ENCODE data around the gene CCDC85B. TPM values are rescaled to one million over a fixed set of nuclear protein-coding genes. Genes with fewer than 3 reads are reported as not detected.

The CCDC85B gene
- total and polyA plus RNA-seq, 2 of the 13 experiments (the other 11 are each of a cell fraction or from before 2014, with no cell fraction given), result 8.2 to 19.5 TPM

DNA sequence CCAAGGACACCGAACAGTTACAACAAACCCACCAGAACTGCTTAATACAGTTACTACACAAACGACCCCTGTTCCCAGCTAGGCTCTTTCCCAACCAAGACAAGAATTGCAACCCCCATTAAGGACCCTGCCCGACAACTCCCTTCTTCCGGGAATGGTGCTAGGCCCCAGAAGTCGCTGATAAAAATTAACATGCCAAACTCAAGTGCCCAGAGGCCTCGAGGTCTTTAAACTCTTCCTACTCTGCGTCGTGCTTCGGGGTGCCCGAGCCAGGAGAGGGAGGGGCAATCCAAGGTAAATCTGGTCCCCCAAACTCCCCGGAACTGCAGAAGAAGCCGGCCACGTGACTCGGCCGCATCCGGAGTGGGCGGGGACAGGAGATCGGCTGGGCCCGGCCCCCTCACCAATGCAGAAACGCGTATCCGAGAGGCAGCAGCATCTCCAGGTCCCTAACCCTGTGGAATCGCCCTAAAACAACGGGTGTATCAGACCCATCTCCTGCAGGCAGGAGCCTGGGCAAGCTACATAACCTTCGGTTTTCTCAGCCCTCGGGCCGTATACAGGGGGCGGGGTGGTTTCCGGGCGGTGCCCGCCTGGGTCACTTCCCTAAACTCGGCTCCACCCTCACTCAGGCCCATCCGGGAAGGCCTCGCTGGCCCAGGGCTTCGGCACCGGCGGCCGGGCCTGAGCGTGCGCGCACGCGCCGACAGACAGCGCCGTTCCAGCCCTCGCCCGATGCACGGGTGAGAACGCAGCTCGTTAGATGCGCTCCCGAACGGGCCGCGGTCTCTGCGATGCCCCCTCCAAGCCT lies 33.6 kb upstream of the CCDC85B start (continued):
- TF ChIP-seq, protein P1, sequence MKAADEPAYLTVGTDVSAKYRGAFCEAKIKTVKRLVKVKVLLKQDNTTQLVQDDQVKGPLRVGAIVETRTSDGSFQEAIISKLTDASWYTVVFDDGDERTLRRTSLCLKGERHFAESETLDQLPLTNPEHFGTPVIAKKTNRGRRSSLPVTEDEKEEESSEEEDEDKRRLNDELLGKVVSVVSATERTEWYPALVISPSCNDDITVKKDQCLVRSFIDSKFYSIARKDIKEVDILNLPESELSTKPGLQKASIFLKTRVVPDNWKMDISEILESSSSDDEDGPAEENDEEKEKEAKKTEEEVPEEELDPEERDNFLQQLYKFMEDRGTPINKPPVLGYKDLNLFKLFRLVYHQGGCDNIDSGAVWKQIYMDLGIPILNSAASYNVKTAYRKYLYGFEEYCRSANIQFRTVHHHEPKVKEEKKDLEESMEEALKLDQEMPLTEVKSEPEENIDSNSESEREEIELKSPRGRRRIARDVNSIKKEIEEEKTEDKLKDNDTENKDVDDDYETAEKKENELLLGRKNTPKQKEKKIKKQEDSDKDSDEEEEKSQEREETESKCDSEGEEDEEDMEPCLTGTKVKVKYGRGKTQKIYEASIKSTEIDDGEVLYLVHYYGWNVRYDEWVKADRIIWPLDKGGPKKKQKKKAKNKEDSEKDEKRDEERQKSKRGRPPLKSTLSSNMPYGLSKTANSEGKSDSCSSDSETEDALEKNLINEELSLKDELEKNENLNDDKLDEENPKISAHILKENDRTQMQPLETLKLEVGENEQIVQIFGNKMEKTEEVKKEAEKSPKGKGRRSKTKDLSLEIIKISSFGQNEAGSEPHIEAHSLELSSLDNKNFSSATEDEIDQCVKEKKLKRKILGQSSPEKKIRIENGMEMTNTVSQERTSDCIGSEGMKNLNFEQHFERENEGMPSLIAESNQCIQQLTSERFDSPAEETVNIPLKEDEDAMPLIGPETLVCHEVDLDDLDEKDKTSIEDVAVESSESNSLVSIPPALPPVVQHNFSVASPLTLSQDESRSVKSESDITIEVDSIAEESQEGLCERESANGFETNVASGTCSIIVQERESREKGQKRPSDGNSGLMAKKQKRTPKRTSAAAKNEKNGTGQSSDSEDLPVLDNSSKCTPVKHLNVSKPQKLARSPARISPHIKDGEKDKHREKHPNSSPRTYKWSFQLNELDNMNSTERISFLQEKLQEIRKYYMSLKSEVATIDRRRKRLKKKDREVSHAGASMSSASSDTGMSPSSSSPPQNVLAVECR (CRISPR knock-in tag; IDR thresholded peaks at IDR 0.05; ENCODE audit: borderline replicate concordance), result peak; percentile 70; the same call in 1 of the 2 replicates
- TF ChIP-seq JARID2 (CRISPR knock-in tag; IDR thresholded peaks at IDR 0.05; ENCODE audit: insufficient replicate concordance) (peak; percentile 66), ZBTB39 (CRISPR knock-in tag; IDR thresholded peaks at IDR 0.05) (no peak), SRF (IDR thresholded peaks at IDR 0.05; ENCODE audit: low read depth, low read length) (no peak), LRRFIP1 (CRISPR knock-in tag; conservative IDR thresholded peaks at IDR 0.05) (no peak), ZNF75D (CRISPR knock-in tag; IDR thresholded peaks at IDR 0.05; ENCODE audit: borderline replicate concordance) (no peak), FOXA3 (CRISPR knock-in tag; IDR thresholded peaks at IDR 0.05) (no peak), RXRA (CRISPR knock-in tag; IDR thresholded peaks at IDR 0.05) (no peak; the same call in 1 of the 2 replicates), PHF5A (CRISPR knock-in tag; IDR thresholded peaks at IDR 0.05; ENCODE audit: low read depth, unreplicated experiment) (no peak), FOXC1 (CRISPR knock-in tag; IDR thresholded peaks at IDR 0.05; ENCODE audit: borderline replicate concordance) (no peak), HES4 (CRISPR knock-in tag; IDR thresholded peaks at IDR 0.05; ENCODE audit: borderline replicate concordance) (no peak), RXRB (CRISPR knock-in tag; IDR thresholded peaks at IDR 0.05; ENCODE audit: borderline replicate concordance) (no peak; the same call in 1 of the 2 replicates), ZC3H13 (CRISPR knock-in tag; IDR thresholded peaks at IDR 0.05) (no peak), RBAK (CRISPR knock-in tag; IDR thresholded peaks at IDR 0.05) (no peak)
- TF ChIP-seq, protein P2, sequence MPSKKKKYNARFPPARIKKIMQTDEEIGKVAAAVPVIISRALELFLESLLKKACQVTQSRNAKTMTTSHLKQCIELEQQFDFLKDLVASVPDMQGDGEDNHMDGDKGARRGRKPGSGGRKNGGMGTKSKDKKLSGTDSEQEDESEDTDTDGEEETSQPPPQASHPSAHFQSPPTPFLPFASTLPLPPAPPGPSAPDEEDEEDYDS (CRISPR knock-in tag; IDR thresholded peaks at IDR 0.05), result peak; percentile 28; the same call in 1 of the 2 replicates
- TF ChIP-seq, protein P3, sequence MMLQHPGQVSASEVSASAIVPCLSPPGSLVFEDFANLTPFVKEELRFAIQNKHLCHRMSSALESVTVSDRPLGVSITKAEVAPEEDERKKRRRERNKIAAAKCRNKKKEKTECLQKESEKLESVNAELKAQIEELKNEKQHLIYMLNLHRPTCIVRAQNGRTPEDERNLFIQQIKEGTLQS (CRISPR knock-in tag; IDR thresholded peaks at IDR 0.05), result no peak
- TF ChIP-seq, protein P4, sequence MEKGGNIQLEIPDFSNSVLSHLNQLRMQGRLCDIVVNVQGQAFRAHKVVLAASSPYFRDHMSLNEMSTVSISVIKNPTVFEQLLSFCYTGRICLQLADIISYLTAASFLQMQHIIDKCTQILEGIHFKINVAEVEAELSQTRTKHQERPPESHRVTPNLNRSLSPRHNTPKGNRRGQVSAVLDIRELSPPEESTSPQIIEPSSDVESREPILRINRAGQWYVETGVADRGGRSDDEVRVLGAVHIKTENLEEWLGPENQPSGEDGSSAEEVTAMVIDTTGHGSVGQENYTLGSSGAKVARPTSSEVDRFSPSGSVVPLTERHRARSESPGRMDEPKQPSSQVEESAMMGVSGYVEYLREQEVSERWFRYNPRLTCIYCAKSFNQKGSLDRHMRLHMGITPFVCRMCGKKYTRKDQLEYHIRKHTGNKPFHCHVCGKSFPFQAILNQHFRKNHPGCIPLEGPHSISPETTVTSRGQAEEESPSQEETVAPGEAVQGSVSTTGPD (CRISPR knock-in tag; IDR thresholded peaks at IDR 0.05), result 0 out of 2 replicates have a peak, but pooled peaks have one; percentile 25

All from HepG2 (cell line).